ENCODE results near the gene ZNF784.

GRCh38 chr19:55640577-55641425 is 16.4 kb upstream of the ZNF784 start, which contains the start of gene ZNF580:
- TF ChIP-seq POLR2A (IDR thresholded peaks at IDR 0.05; ENCODE audit: low read depth, low read length) (no peak), TAF1 (IDR thresholded peaks at IDR 0.05; ENCODE audit: low read depth, low read length) (peak; percentile 27; the same call in 1 of the 2 replicates), POU2F2 (IDR thresholded peaks at IDR 0.05; ENCODE audit: low read depth, low read length) (no peak)
